Loucy (cell line): ENCODE measurements around the gene PARD6G.

Experiments
- H2AFZ ChIP-seq: fragments of 200-600 bp; sonication (generic); 2 replicates; pipeline ENCODE4 v1.6.0; 2016; ENCODE audit warnings: antibody characterized with exemption, mild to moderate bottlenecking, low read length, moderate library complexity
- H3F3A ChIP-seq: fragments of 200-600 bp; 2 replicates; pipeline ENCODE4 v1.6.0; 2016; ENCODE audit warnings: antibody characterized with exemption, low read depth, mild to moderate bottlenecking
- H3K27me3 ChIP-seq: fragments of 200-600 bp; sonication (generic); 2 replicates; pipeline ENCODE4 v1.6.1; 2014; ENCODE audit warnings: low read length, mild to moderate bottlenecking; ENCODE audit not compliant: insufficient read depth, poor library complexity, severe bottlenecking
- H3K36me3 ChIP-seq: fragments of 200-600 bp; sonication (generic); 2 replicates; pipeline ENCODE4 v1.6.1; 2016; ENCODE audit warnings: low read length; ENCODE audit not compliant: insufficient read depth
- H3K4me1 ChIP-seq: fragments of 200-600 bp; sonication (generic); 2 replicates; pipeline ENCODE4 v1.5.1; 2014; ENCODE audit warnings: low read length, mild to moderate bottlenecking; ENCODE audit not compliant: insufficient read depth, poor library complexity, severe bottlenecking
- H3K4me2 ChIP-seq: fragments of 200-600 bp; sonication (generic); 2 replicates; pipeline ENCODE4 v1.6.0; 2014; ENCODE audit warnings: antibody characterized with exemption, low read length, low read depth, mild to moderate bottlenecking; ENCODE audit not compliant: poor library complexity, severe bottlenecking
- H3K4me3 ChIP-seq: fragments of 200-600 bp; sonication (generic); 2 replicates; pipeline ENCODE4 v1.5.1; 2014; ENCODE audit warnings: low read length, mild to moderate bottlenecking, mixed read lengths; ENCODE audit not compliant: poor library complexity, severe bottlenecking
- H3K79me2 ChIP-seq: fragments of 200-600 bp; sonication (generic); 2 replicates; pipeline ENCODE4 v1.6.1; 2014; ENCODE audit warnings: low read length; ENCODE audit not compliant: insufficient read depth
- H3K9ac ChIP-seq: fragments of 200-600 bp; sonication (generic); 2 replicates; pipeline ENCODE4 v1.6.0; 2014; ENCODE audit warnings: mild to moderate bottlenecking, low read depth, low read length, moderate library complexity; ENCODE audit not compliant: poor library complexity, severe bottlenecking
- H3K9me2 ChIP-seq: fragments of 200-600 bp; sonication (generic); replicated peaks from 2 replicates; pipeline ENCODE4 v1.6.1; 2016; ENCODE audit warnings: low read depth, low read length, mixed read lengths
- H3K9me3 ChIP-seq: fragments of 200-600 bp; sonication (generic); 2 replicates; pipeline ENCODE4 v1.6.1; 2014; ENCODE audit warnings: mild to moderate bottlenecking, antibody characterized with exemption, low read length, low read depth; ENCODE audit not compliant: insufficient read depth
- H4K20me1 ChIP-seq: fragments of 200-600 bp; sonication (generic); 2 replicates; pipeline ENCODE4 v1.6.0; 2014; ENCODE audit warnings: antibody characterized with exemption, low read length, mild to moderate bottlenecking; ENCODE audit not compliant: insufficient read depth, poor library complexity, severe bottlenecking
- EZH2phosphoT487 ChIP-seq: fragments of 200-600 bp; IDR thresholded peaks from 2 replicates; pipeline ENCODE4 v1.6.1; 2018; ENCODE audit warnings: antibody characterized with exemption, mild to moderate bottlenecking, moderate library complexity, borderline replicate concordance
- TF ChIP-seq, protein P1 (sequence below): fragments of 200-600 bp; sonication (generic); conservative IDR thresholded peaks from 2 replicates; pipeline ENCODE4 v1.5.1; 2014; ENCODE audit warnings: mild to moderate bottlenecking, antibody characterized with exemption, low read length

The PARD6G gene

DNA sequence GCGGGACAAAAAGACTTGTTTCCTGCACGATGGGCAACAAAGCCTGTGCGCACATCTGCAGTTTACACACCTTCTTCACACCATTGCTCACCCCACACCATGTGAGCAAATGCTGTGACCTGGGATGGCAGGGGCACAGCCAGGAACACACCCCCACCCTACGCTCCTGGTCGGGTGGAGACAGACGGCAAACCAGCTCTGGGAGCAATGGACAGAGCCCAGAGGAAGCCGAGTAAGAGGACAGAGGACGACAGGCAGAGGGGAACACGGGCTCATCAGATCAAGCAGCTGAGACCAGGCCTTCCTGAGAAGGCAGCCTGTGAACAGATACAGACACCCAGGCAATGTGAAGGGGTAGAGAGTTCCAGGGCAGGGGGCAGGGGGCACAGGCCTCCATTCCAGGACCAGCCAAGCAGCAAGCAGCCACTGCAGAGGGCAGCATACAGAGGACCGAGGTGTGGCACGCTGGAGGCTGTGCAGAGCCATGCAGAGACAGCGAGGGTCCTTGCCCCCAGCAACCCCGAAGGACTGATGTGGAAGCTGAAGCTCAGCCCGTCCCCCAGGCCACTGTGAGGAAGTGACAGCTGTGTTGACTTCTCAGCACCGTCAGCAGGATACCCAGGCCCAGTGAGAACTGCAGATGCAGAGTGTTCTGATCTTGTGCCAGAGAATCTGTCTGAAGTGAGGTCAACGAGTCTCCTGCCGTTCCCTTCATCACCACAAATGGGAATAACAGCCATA, 46.2 kb downstream of the PARD6G start:
- Histone ChIP-seq H3K4me3 (no peak overlapping the region), H3K4me2 (no peak overlapping the region), H3K79me2 (no peaks in the 10 kb centered on the region), H3K36me3 (no peaks in the 10 kb centered on the region), H3K9ac (no peak overlapping the region), H3K9me2 (no peaks in the 10 kb centered on the region), H3F3A (no peaks in the 10 kb centered on the region), H3K4me1 (no peaks in the 10 kb centered on the region), H3K27me3 (no peaks in the 10 kb centered on the region), H2AFZ (no peak overlapping the region), H3K9me3 (peaks cover 4% of the 10 kb centered on the region; the same call in 1 of the 2 replicates), H4K20me1 (no peaks in the 10 kb centered on the region)
- TF ChIP-seq, protein P1, sequence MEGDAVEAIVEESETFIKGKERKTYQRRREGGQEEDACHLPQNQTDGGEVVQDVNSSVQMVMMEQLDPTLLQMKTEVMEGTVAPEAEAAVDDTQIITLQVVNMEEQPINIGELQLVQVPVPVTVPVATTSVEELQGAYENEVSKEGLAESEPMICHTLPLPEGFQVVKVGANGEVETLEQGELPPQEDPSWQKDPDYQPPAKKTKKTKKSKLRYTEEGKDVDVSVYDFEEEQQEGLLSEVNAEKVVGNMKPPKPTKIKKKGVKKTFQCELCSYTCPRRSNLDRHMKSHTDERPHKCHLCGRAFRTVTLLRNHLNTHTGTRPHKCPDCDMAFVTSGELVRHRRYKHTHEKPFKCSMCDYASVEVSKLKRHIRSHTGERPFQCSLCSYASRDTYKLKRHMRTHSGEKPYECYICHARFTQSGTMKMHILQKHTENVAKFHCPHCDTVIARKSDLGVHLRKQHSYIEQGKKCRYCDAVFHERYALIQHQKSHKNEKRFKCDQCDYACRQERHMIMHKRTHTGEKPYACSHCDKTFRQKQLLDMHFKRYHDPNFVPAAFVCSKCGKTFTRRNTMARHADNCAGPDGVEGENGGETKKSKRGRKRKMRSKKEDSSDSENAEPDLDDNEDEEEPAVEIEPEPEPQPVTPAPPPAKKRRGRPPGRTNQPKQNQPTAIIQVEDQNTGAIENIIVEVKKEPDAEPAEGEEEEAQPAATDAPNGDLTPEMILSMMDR: no peak
- TF ChIP-seq EZH2phosphoT487: no peak

DNA sequence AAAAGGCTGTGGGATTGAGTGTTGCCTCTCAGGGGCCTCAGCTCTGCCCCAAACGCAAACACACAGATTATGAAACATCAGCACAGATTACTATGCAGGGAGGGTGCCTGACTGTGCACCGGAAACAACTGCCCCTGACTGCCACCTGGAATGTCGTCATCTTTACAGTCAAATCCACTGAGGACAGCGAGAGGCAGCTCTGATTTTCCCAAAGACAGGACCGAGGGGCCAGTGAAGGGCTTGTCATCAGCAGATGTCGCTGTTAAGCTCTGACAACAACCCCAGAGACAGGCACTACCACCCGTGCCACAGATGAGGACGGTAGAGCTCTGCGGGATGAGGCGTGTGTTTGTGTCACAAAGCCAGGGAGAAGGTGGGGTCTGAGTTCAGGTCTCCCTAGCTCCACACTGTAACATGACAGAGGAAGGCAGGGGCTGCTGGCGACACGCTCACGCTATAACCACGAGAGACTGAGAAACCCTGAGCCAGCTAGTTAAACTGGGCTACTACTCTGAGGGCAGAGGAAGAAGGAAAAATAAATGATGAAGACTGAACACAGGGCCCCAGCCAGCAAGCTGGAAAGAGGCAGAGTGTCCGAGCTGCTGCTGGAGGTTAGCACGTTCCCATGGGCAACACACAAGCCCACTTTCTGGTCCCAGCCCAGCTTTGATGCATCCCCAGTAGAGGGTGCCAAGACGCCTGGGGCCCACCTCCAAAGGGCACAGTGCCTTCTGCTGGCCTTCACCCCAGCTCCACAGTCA, 47.0 kb downstream of the PARD6G start:
- TF ChIP-seq, protein P1: no peak
- TF ChIP-seq EZH2phosphoT487: no peak
- H3K27me3 ChIP-seq: no peaks in the 10 kb centered on the region
- H3F3A ChIP-seq: no peaks in the 10 kb centered on the region
- H3K79me2 ChIP-seq: no peaks in the 10 kb centered on the region
- no peak overlapping the region for H3K4me3 ChIP-seq
- no peaks in the 10 kb centered on the region for H3K4me1 ChIP-seq
- H3K4me2 ChIP-seq: no peak overlapping the region
- H3K9me3 ChIP-seq: peaks cover 4% of the 10 kb centered on the region; the same call in 1 of the 2 replicates
- no peaks in the 10 kb centered on the region for H3K9me2 ChIP-seq
- no peaks in the 10 kb centered on the region for H3K36me3 ChIP-seq
- H4K20me1 ChIP-seq: no peaks in the 10 kb centered on the region
- no peak overlapping the region for H3K9ac ChIP-seq
- no peak overlapping the region for H2AFZ ChIP-seq

DNA sequence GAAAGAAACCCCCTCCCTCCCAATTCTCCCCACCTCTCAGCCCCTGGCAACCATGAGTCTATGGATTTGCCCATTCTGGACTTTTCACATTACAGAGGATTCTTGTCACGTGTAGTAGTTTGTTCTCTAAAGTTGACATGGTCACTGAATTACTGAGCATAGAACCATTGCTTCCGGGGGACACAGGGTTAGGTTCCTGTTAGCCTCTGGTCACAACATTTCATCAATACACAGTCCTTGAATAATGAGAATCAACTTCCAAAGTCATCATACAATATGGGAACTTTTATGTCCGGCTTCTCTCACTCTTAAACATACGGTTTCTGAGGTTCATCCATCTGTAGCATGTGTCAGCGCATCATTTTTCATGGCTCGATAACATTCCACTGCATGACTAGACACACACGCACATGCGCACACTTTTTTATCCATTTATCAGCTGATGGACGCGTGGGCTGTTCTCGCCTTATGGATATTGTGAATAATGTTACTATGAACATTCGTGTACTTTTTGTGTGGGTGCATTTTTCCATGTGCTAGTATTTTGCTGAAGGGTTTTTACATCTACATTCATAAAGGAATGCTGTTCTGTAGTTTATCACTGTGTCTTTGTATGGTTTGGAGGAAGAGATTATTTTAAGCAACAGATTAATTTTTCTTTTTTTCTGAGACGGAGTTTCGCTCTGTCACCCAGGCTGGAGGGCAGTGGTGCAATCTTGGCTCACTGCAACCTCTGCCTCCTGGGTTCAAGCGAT, 48.1 kb downstream of the PARD6G start:
- TF ChIP-seq, protein P1: no peak
- TF ChIP-seq EZH2phosphoT487: no peak

More for the DNA sequence above, 48.1 kb downstream of the PARD6G start:
- Histone ChIP-seq H3K27me3 (no peaks in the 10 kb centered on the region), H3K4me3 (no peak overlapping the region), H3K79me2 (no peaks in the 10 kb centered on the region), H3K4me1 (peaks cover 6% of the 10 kb centered on the region), H3F3A (no peaks in the 10 kb centered on the region), H3K36me3 (no peaks in the 10 kb centered on the region), H3K9me2 (no peaks in the 10 kb centered on the region), H3K4me2 (no peak overlapping the region), H3K9me3 (peaks cover 4% of the 10 kb centered on the region; the same call in 1 of the 2 replicates), H3K9ac (no peak overlapping the region), H4K20me1 (no peaks in the 10 kb centered on the region), H2AFZ (no peak overlapping the region)
